ENCODE data around the gene OR2T34.
"Not testable (repeated sequence)": the region's sequence is repeated elsewhere in the genome, so short reads cannot be mapped to it uniquely, and the experiment has no call there.

OR2T34 gene

DNA sequence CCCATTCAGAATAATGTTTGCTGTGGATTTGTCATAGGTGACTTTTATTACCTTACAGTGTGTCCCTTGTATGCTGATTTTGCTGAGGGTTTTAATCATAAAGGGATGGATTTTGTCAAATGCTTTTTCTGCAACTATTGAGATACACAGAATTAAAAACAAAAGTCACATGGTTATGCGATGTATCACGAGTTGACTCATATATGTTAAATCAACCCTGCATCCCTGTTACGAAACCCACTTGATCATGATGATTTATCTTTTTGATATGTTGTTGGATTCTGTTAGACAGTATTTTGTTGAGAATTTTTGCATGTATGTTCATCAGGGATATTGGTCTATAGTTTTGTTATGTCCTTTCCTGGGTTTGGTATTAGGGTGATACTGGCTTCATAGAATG is 10.7 kb upstream of the OR2T34 start:
- H3K27ac ChIP-seq (ENCODE audit: poor library complexity, severe bottlenecking): no peak overlapping the region
- H3K4me3 ChIP-seq (ENCODE audit: severe bottlenecking): no peak overlapping the region
- DNase-seq (ENCODE audit: low spot score) (no peak), ATAC-seq (ENCODE audit: low read depth) (no peak)
- no peaks in the 10 kb centered on the region for H3K9me3 ChIP-seq (ENCODE audit: severe bottlenecking)
- no peaks in the 10 kb centered on the region for H3K27me3 ChIP-seq (ENCODE audit: insufficient read depth, poor library complexity, severe bottlenecking)
- TF ChIP-seq CTCF (IDR thresholded peaks at IDR 0.05; ENCODE audit: poor library complexity, severe bottlenecking): no peak
- no peaks in the 10 kb centered on the region for H3K36me3 ChIP-seq (ENCODE audit: low read depth)
- no peaks in the 10 kb centered on the region for H3K4me1 ChIP-seq (ENCODE audit: insufficient read depth, poor library complexity, severe bottlenecking)

- no peak for DNase-seq (ENCODE audit: low spot score)
- TF ChIP-seq CTCF (IDR thresholded peaks at IDR 0.05; ENCODE audit: poor library complexity, severe bottlenecking): no peak
- no peak overlapping the region for H3K27ac ChIP-seq (ENCODE audit: poor library complexity, severe bottlenecking)
- H3K4me1 ChIP-seq (ENCODE audit: insufficient read depth, poor library complexity, severe bottlenecking): no peaks in the 10 kb centered on the region
- H3K4me3 ChIP-seq (ENCODE audit: severe bottlenecking): no peak overlapping the region
- ATAC-seq (ENCODE audit: low read depth): no peak
- no peaks in the 10 kb centered on the region for H3K27me3 ChIP-seq (ENCODE audit: insufficient read depth, poor library complexity, severe bottlenecking)
- H3K9me3 ChIP-seq (ENCODE audit: severe bottlenecking): no peaks in the 10 kb centered on the region
- H3K36me3 ChIP-seq (ENCODE audit: low read depth): no peaks in the 10 kb centered on the region
Measured at GRCh38 chr1:248576260-248576980, 1.9 kb upstream of the OR2T34 start.

DNA sequence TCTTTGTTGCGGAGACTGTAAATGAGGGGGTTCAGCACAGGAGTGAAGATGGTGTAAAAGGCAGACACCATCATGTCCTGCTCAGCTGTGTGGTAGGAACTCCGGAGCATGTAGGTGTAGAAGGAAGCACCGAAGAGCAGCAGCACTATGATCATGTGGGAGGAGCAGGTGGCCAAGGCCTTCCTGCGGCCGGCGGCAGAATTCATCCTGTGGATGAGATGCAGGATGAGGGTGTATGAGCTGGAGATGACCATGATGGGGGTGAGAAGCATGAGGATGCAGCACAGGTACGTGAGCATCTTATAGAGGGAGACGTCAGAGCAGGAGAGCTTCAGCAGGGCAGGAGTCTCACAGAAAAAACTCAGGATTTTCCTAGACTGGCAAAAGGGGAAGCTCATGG is 701 bp downstream of the OR2T34 start:
- not testable (repeated sequence) for DNase-seq (ENCODE audit: low spot score); H3K4me1 ChIP-seq (ENCODE audit: insufficient read depth, poor library complexity, severe bottlenecking); ATAC-seq (ENCODE audit: low read depth); H3K27me3 ChIP-seq (ENCODE audit: insufficient read depth, poor library complexity, severe bottlenecking); H3K9me3 ChIP-seq (ENCODE audit: severe bottlenecking); H3K36me3 ChIP-seq (ENCODE audit: low read depth); H3K4me3 ChIP-seq (ENCODE audit: severe bottlenecking); H3K27ac ChIP-seq (ENCODE audit: poor library complexity, severe bottlenecking)

DNA sequence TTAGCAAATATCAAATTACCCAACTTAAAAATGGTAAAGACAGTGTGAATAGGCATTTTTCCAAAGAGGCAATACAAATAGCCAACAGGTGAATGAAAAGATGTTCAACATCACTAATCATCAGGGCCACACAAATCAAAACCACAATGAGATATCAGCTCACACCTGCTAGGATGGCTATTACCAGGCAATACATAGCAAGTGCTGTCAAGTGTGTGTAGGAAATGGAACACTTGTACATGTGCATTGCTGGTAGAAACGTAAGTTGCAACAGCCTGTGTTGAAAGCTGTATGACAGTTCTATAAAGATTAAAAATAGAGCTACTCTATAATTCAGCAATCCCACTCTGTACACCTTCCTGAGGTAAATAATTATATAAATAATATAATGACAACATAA is 2.5 kb downstream of the OR2T34 start:
- H3K9me3 ChIP-seq (ENCODE audit: severe bottlenecking); H3K27me3 ChIP-seq (ENCODE audit: insufficient read depth, poor library complexity, severe bottlenecking); DNase-seq (ENCODE audit: low spot score); H3K36me3 ChIP-seq (ENCODE audit: low read depth); H3K4me3 ChIP-seq (ENCODE audit: severe bottlenecking); ATAC-seq (ENCODE audit: low read depth); H3K4me1 ChIP-seq (ENCODE audit: insufficient read depth, poor library complexity, severe bottlenecking); H3K27ac ChIP-seq (ENCODE audit: poor library complexity, severe bottlenecking): not testable (repeated sequence)

DNA sequence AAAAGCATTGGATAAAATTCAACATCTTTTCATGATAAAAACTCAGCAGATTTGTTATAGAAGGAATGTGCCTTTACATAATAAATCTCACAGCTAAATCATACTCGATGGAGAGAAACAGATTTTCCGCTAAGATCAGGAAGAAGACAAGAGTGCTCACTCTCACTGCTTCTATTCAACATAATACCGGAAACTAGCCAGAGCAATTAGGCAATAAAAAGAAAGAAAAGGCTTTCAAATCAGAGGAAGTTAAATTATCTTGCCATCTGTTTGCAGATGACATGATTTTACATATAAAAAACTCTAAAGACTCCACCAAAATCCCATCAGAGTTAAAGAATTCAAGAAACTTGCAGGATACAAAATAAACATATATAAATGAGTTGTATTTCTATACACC is 3.7 kb downstream of the OR2T34 start:
- not testable (repeated sequence) for H3K27me3 ChIP-seq (ENCODE audit: insufficient read depth, poor library complexity, severe bottlenecking); H3K9me3 ChIP-seq (ENCODE audit: severe bottlenecking); H3K4me3 ChIP-seq (ENCODE audit: severe bottlenecking); H3K27ac ChIP-seq (ENCODE audit: poor library complexity, severe bottlenecking); DNase-seq (ENCODE audit: low spot score); ATAC-seq (ENCODE audit: low read depth); H3K36me3 ChIP-seq (ENCODE audit: low read depth); H3K4me1 ChIP-seq (ENCODE audit: insufficient read depth, poor library complexity, severe bottlenecking)

DNA sequence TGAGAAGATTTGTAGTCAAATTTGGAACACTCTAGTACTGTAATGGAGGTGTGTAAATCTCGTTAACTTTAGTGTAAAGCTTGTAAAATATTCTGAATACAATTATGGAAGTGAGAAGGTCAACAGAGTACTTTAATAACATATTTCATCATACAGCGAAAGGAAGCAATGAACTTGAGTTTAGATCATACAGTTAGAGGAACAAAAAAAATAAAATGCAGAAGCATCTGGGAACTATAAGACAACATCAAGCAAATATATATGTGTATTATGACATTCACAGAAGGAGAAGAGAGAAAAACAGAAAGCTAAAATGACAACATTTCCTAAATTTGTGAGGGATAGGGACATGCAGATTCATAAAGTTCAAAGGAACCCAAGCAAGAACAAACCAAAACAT is 5.5 kb downstream of the OR2T34 start:
- ATAC-seq (ENCODE audit: low read depth); H3K27ac ChIP-seq (ENCODE audit: poor library complexity, severe bottlenecking); H3K4me3 ChIP-seq (ENCODE audit: severe bottlenecking); H3K4me1 ChIP-seq (ENCODE audit: insufficient read depth, poor library complexity, severe bottlenecking); H3K36me3 ChIP-seq (ENCODE audit: low read depth); H3K9me3 ChIP-seq (ENCODE audit: severe bottlenecking); H3K27me3 ChIP-seq (ENCODE audit: insufficient read depth, poor library complexity, severe bottlenecking); DNase-seq (ENCODE audit: low spot score): not testable (repeated sequence)

DNA sequence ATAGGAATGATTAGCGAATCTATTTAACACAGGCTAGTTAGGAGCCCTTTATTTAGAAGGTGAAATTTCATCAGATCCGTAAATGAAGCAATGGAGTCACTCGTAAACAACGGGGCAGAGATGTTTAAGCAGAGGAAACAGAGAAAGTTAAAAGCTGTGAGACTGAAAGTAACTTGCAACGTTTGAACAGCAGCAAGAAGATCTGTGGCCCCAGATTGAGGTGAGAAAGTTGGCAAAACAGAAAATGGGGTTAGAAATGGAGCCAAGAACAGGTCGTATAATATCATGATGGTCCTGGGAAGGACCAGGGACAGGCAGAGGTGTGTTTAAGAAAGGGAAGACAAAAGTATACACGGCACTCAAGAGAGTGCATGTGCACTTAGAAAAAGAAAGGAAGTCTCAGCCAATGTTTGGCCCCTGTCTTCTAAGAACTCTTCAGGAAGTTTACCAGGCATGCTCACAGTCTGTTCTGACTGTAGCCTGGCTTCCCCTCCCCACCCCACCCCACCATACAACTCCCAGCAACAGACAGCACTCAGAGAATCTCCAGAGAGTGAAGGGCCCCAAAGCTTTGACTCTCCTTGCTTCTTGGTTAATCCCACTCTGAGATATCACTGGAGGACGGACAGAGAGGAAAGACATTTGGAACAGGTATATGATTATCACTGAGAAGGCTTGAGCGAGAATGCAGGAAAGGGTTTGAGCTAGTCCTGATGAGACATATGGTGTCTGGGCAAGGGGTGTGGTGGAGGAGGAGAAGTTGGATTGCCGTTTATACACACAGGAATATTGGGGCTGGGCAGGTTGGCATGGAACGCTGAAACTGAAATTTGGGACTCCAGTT is 8.8 kb downstream of the OR2T34 start:
- H3K4me1 ChIP-seq (ENCODE audit: insufficient read depth, poor library complexity, severe bottlenecking); DNase-seq (ENCODE audit: low spot score); H3K27ac ChIP-seq (ENCODE audit: poor library complexity, severe bottlenecking); H3K36me3 ChIP-seq (ENCODE audit: low read depth); H3K27me3 ChIP-seq (ENCODE audit: insufficient read depth, poor library complexity, severe bottlenecking); H3K4me3 ChIP-seq (ENCODE audit: severe bottlenecking); H3K9me3 ChIP-seq (ENCODE audit: severe bottlenecking); ATAC-seq (ENCODE audit: low read depth): not testable (repeated sequence)

GRCh38 chr1:248562672-248563071 is 11.9 kb downstream of the OR2T34 start, which contains the start of gene OR2T29:
Gene OR2T29, minus strand, starts transcription at chr1:248562772. Its CDS starts 3,281 bp downstream, at chr1:248559491.
- not testable (repeated sequence) for ATAC-seq (ENCODE audit: low read depth); H3K27me3 ChIP-seq (ENCODE audit: insufficient read depth, poor library complexity, severe bottlenecking)

DNA sequence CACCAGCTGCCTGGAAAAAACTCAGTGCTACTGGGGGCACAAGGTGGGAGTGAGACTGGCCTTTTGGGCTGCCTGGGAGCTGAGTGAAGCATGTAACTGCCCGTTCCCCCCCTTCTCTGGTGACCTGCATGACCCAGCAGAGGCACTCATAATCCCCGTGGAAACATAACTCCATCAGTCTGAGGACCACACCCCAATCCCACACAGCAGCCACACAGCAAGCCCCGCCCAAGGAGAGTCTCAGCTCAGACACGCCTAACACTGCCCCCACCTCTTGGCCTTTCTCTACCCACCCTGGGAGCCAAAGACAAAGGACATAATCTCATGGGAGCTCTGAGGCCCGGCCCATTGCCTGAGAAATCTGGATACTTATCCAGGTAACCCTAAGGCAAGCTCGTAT is 23.5 kb downstream of the OR2T34 start:
- not testable (repeated sequence) for H3K27me3 ChIP-seq (ENCODE audit: insufficient read depth, poor library complexity, severe bottlenecking); DNase-seq (ENCODE audit: low spot score); H3K27ac ChIP-seq (ENCODE audit: poor library complexity, severe bottlenecking); H3K4me3 ChIP-seq (ENCODE audit: severe bottlenecking); H3K36me3 ChIP-seq (ENCODE audit: low read depth); H3K4me1 ChIP-seq (ENCODE audit: insufficient read depth, poor library complexity, severe bottlenecking); H3K9me3 ChIP-seq (ENCODE audit: severe bottlenecking); ATAC-seq (ENCODE audit: low read depth)

More at GRCh38 chr1:248562672-248563071, 11.9 kb downstream of the OR2T34 start, which contains the start of gene OR2T29:
- not testable (repeated sequence) for H3K4me1 ChIP-seq (ENCODE audit: insufficient read depth, poor library complexity, severe bottlenecking); H3K9me3 ChIP-seq (ENCODE audit: severe bottlenecking); DNase-seq (ENCODE audit: low spot score); H3K27ac ChIP-seq (ENCODE audit: poor library complexity, severe bottlenecking); H3K4me3 ChIP-seq (ENCODE audit: severe bottlenecking); H3K36me3 ChIP-seq (ENCODE audit: low read depth)
